H1 (cell line): ENCODE measurements around the gene TRAPPC5. TPM values are rescaled to one million over a fixed set of nuclear protein-coding genes. Genes with fewer than 3 reads are reported as not detected.

Experiments
- CTCF ChIA-PET: fragments of 300-600 bp; sonication (Branson Sonifier 250); formaldehyde crosslinking; loops from one replicate; lab custom pipeline; 2021; ENCODE audit not compliant: partially characterized antibody; lab: Charles Lee
- POLR2A ChIA-PET: fragments of 300-600 bp; sonication (Branson Sonifier 250); formaldehyde crosslinking; loops from one replicate; lab custom pipeline; 2021; ENCODE audit warnings: inconsistent platforms; ENCODE audit not compliant: partially characterized antibody; lab: Charles Lee
- DNase-seq, 2 experiments: peaks; one replicate each; pipeline versions ENCODE4 v3.0.0 to v3.0.0-alpha.2; 2010 to 2022; ENCODE audit warnings: low spot score in 2 of 2, low read depth in 1 of 2, mixed read lengths in 1 of 2
- FAIRE-seq: peaks from 2 replicates; lab custom pipeline; 2011; peaks lifted over from hg19 to GRCh38; lab: Jason Lieb, UNC
- H2AFZ ChIP-seq: 2 replicates; pipeline ENCODE4 v1.8.1; 2012; ENCODE audit warnings: low read length, inconsistent platforms
- H2AK5ac ChIP-seq: 2 replicates; pipeline ENCODE4 v1.6.1; 2013; ENCODE audit warnings: low read depth, low read length
- H2BK120ac ChIP-seq: replicated peaks from 2 replicates; pipeline ENCODE3; 2013; ENCODE audit warnings: low read depth, low read length, inconsistent platforms
- H2BK12ac ChIP-seq: 2 replicates; pipeline ENCODE4 v1.6.1; 2013; ENCODE audit warnings: low read depth, low read length
- H2BK15ac ChIP-seq: 2 replicates; pipeline ENCODE4 v1.6.1; 2013; ENCODE audit warnings: low read length
- H2BK20ac ChIP-seq: 2 replicates; pipeline ENCODE4 v1.6.1; 2013; ENCODE audit warnings: low read length
- H2BK5ac ChIP-seq: 2 replicates; pipeline ENCODE4 v1.6.1; 2013; ENCODE audit warnings: low read depth, low read length
- H3K14ac ChIP-seq: 2 replicates; pipeline ENCODE4 v1.6.1; 2013; ENCODE audit warnings: inconsistent platforms; ENCODE audit not compliant: insufficient read length
- H3K18ac ChIP-seq: 2 replicates; pipeline ENCODE4 v1.6.1; 2013; ENCODE audit warnings: low read length; ENCODE audit errors: extremely low read depth
- H3K23ac ChIP-seq: 2 replicates; pipeline ENCODE4 v1.6.1; 2013; ENCODE audit warnings: inconsistent platforms; ENCODE audit not compliant: insufficient read length
- H3K23me2 ChIP-seq: 2 replicates; pipeline ENCODE4 v1.6.1; 2013; ENCODE audit warnings: low read depth, low read length
- H3K27ac ChIP-seq: 2 replicates; pipeline ENCODE4 v1.6.1; 2011; ENCODE audit warnings: low read depth, low read length, inconsistent platforms
- H3K27me3 ChIP-seq, 4 experiments: replicated peaks in 1 of 4; 1 replicate in 1 of 4; 2 replicates in 3 of 4; pipeline versions ENCODE4 v1.6.1 to v1.8.1; 2011 to 2013; ENCODE audit warnings: low read length in 3 of 4, mild to moderate bottlenecking in 3 of 4, inconsistent platforms in 2 of 4, mixed read lengths in 2 of 4, moderate library complexity in 1 of 4; ENCODE audit not compliant: control insufficient read depth in 3 of 4, insufficient read depth in 3 of 4; ENCODE audit errors: extremely low read depth in 1 of 4
- H3K36me3 ChIP-seq, 4 experiments: 2 replicates each; pipeline versions ENCODE4 v1.6.1 to v1.8.1; 2011 to 2013; ENCODE audit warnings: mild to moderate bottlenecking in 4 of 4, low read length in 3 of 4, moderate library complexity in 2 of 4, control low read depth in 1 of 4, inconsistent platforms in 1 of 4; ENCODE audit not compliant: insufficient read depth in 4 of 4, control insufficient read depth in 2 of 4
- H3K4ac ChIP-seq: replicated peaks from 2 replicates; pipeline ENCODE3; 2013; ENCODE audit warnings: low read length, low read depth, mixed read lengths, inconsistent platforms; ENCODE audit not compliant: insufficient read length
- H3K4me1 ChIP-seq, 4 experiments: replicated peaks in 1 of 4; 1 replicate in 1 of 4; 2 replicates in 3 of 4; pipeline versions ENCODE4 v1.6.1 to v1.8.1; 2011 to 2013; ENCODE audit warnings: low read length in 3 of 4, inconsistent platforms in 2 of 4, mixed read lengths in 1 of 4; ENCODE audit not compliant: insufficient read depth in 4 of 4, control insufficient read depth in 3 of 4
- H3K4me2 ChIP-seq, 2 experiments: 2 replicates each; pipeline versions ENCODE4 v1.6.1 to v1.8.1; 2011 to 2013; ENCODE audit warnings: low read depth in 2 of 2, low read length in 2 of 2, control low read depth in 1 of 2, inconsistent platforms in 1 of 2, mild to moderate bottlenecking in 1 of 2; ENCODE audit not compliant: insufficient read depth in 1 of 2
- H3K4me3 ChIP-seq, 4 experiments: fragments of 200-600, 300-600 bp in 1 of 4; sonication (generic), shearing (Covaris generic), sonication (Bioruptor Twin) in 1 of 4; 2 replicates each; pipeline versions ENCODE4 v1.5.1 to v1.8.1; 2011 to 2016; ENCODE audit warnings: low read length in 4 of 4, low read depth in 3 of 4, control low read depth in 2 of 4, inconsistent platforms in 2 of 4, mild to moderate bottlenecking in 2 of 4, mixed read lengths in 1 of 4, moderate library complexity in 1 of 4; ENCODE audit not compliant: insufficient read depth in 2 of 4; ENCODE audit errors: extremely low read depth in 1 of 4
- H3K56ac ChIP-seq: replicated peaks from 2 replicates; pipeline ENCODE3; 2013; ENCODE audit warnings: low read depth, mild to moderate bottlenecking, mixed read lengths, low read length, inconsistent platforms; ENCODE audit not compliant: insufficient read length
- H3K79me1 ChIP-seq: 2 replicates; pipeline ENCODE4 v1.6.1; 2013; ENCODE audit warnings: low read depth, low read length, control low read depth
- H3K79me2 ChIP-seq, 2 experiments: 2 replicates each; pipeline versions ENCODE4 v1.6.1 to v1.8.1; 2012 to 2013; ENCODE audit warnings: low read length in 2 of 2, mild to moderate bottlenecking in 2 of 2, inconsistent platforms in 1 of 2; ENCODE audit not compliant: insufficient read depth in 2 of 2, control insufficient read depth in 1 of 2
- H3K9ac ChIP-seq, 4 experiments: replicated peaks in 1 of 4; 1 replicate in 1 of 4; 2 replicates in 3 of 4; pipeline versions ENCODE4 v1.6.1 to v1.8.1; 2011 to 2013; ENCODE audit warnings: low read depth in 3 of 4, low read length in 3 of 4, control low read depth in 2 of 4, mild to moderate bottlenecking in 2 of 4, moderate library complexity in 2 of 4, inconsistent platforms in 1 of 4; ENCODE audit errors: extremely low read depth in 1 of 4
- H3K9me3 ChIP-seq, 2 experiments: 2 replicates each; pipeline versions ENCODE4 v1.6.1 to v1.8.1; 2012 to 2013; ENCODE audit warnings: mild to moderate bottlenecking in 2 of 2, moderate library complexity in 2 of 2, control low read depth in 1 of 2, inconsistent platforms in 1 of 2, low read depth in 1 of 2, low read length in 1 of 2, mixed read lengths in 1 of 2; ENCODE audit not compliant: insufficient read depth in 2 of 2
- H4K20me1 ChIP-seq, 2 experiments: replicated peaks in 1 of 2; 2 replicates each; pipeline versions ENCODE3 to v1.8.1; 2011 to 2013; ENCODE audit warnings: inconsistent platforms in 2 of 2, low read length in 2 of 2, mild to moderate bottlenecking in 1 of 2; ENCODE audit not compliant: insufficient read depth in 2 of 2, control insufficient read depth in 1 of 2
- H4K5ac ChIP-seq: 2 replicates; pipeline ENCODE4 v1.6.1; 2013; ENCODE audit warnings: low read length, low read depth, mixed read lengths, inconsistent platforms; ENCODE audit not compliant: insufficient read length
- H4K8ac ChIP-seq: 2 replicates; pipeline ENCODE4 v1.8.0; 2013; ENCODE audit warnings: mild to moderate bottlenecking, moderate library complexity, low read length, inconsistent platforms; ENCODE audit not compliant: insufficient read depth; ENCODE audit errors: extremely low read depth
- H4K91ac ChIP-seq: replicated peaks from 2 replicates; pipeline ENCODE3; 2013; ENCODE audit warnings: low read length, mixed read lengths, inconsistent platforms; ENCODE audit not compliant: insufficient read length
- BRCA1 ChIP-seq: IDR thresholded peaks from 2 replicates; pipeline ENCODE4 v1.6.1; 2012; ENCODE audit warnings: low read depth, low read length, improper control_type of control experiment
- CBX5 ChIP-seq: fragments of 300-800, 300-1000 bp; sonication (generic); IDR thresholded peaks from 2 replicates; pipeline ENCODE4 v1.7.1; 2016; ENCODE audit warnings: antibody characterized with exemption, low read length, low read depth
- CHD2 ChIP-seq: IDR thresholded peaks from 2 replicates; pipeline ENCODE4 v1.6.1; 2012; ENCODE audit warnings: low read length, improper control_type of control experiment
- E2F6 ChIP-seq: IDR thresholded peaks from 2 replicates; pipeline ENCODE4 v1.6.1; 2012; ENCODE audit warnings: inconsistent platforms
- GABPA ChIP-seq: IDR thresholded peaks from 2 replicates; pipeline ENCODE4 v1.6.1; 2011; ENCODE audit warnings: mild to moderate bottlenecking, low read length, moderate library complexity, borderline replicate concordance; ENCODE audit not compliant: insufficient read depth
- POU5F1 ChIP-seq: IDR thresholded peaks from 2 replicates; pipeline ENCODE4 v1.6.1; 2011; ENCODE audit warnings: low read depth, mild to moderate bottlenecking, low read length, moderate library complexity
- RFX5 ChIP-seq: IDR thresholded peaks from 2 replicates; pipeline ENCODE4 v1.6.1; 2011; ENCODE audit warnings: low read depth, low read length, improper control_type of control experiment, borderline replicate concordance
- SP1 ChIP-seq: IDR thresholded peaks from 2 replicates; pipeline ENCODE4 v1.6.1; 2011; ENCODE audit warnings: low read depth, low read length
- TBP ChIP-seq: IDR thresholded peaks from 2 replicates; pipeline ENCODE4 v1.6.1; 2011; ENCODE audit warnings: low read depth, low read length, improper control_type of control experiment
- YY1 ChIP-seq: IDR thresholded peaks from 2 replicates; pipeline ENCODE4 v1.6.1; 2011; ENCODE audit warnings: low read depth, mild to moderate bottlenecking, low read length
- WGBS, 2 experiments: shearing (Covaris generic) in 1 of 2; methylation state at CpG; one replicate each; pipeline versions ENCODE4 v1.1.6 to v1.1.7; 2013 to 2015; ENCODE audit warnings: low lambda C conversion rate in 2 of 2, mixed read lengths in 2 of 2, inconsistent platforms in 1 of 2, low coverage in 1 of 2, missing lambda C conversion rate in 1 of 2; ENCODE audit not compliant: insufficient replicate concordance in 2 of 2, insufficient coverage in 1 of 2, insufficient read length in 1 of 2; ENCODE audit errors: extremely low coverage in 1 of 2, missing lambda C conversion rate in 1 of 2; 5-methylcytosine and 5-hydroxymethylcytosine counted together
- polyA plus RNA-seq, 7 experiments: library from polyadenylated mRNA; depleted of rRNA in 3 of 7; stranded (reverse) in 5 of 7; unstranded in 2 of 7; fragments of >200 nt in 5 of 7; fragments of 200-250 nt in 2 of 7; gene quantifications; 1 replicate in 5 of 7; 2 replicates in 1 of 7; 4 replicates in 1 of 7; pipeline versions ENCODE4 v1.2.1 to v1.2.3, GENCODE V29; 2011 to 2013; ENCODE audit warnings: missing spikeins in 2 of 7, mixed read lengths in 2 of 7
- total RNA-seq: library from RNA; stranded (reverse); fragmentation: NEBNext Ultra II Directional; extraction: Animal tissue kit (Norgen Biotek cat#: 25700); gene quantifications from 2 replicates; pipeline ENCODE4 v1.2.1, GENCODE V29; 2021

TRAPPC5 gene
- total and polyA plus RNA-seq, 2 of the 8 experiments (the other 6 are each of a cell fraction or from before 2014, with no cell fraction given) = 109 to 120 TPM

- 0 out of 2 replicates have a peak overlapping the region, but pooled peaks have one; percentile 35 for H2BK12ac ChIP-seq
- POLR2A ChIA-PET = interaction anchor here (0.6 to 2.1 kb wide), 9 partner anchors 12 to 196 kb away, joined by 3 to 11 read pairs (median 4); no protein-coding TSS in a partner anchor
- H3K4me2 ChIP-seq = peak overlapping the region; percentile 57 to 80
- H3K4ac ChIP-seq = peak overlapping the region; percentile 32
- H3K36me3 ChIP-seq = peaks cover 0 to 12% (median 6%) of the 10 kb centered on the region in 4 experiments; a peak in 4 of 8 replicates
- H3K4me3 ChIP-seq = peak overlapping the region; percentile 53 to 98 (median 80)
- FAIRE-seq (no peak), DNase-seq (peak; percentile 62 to 82)
- H3K18ac ChIP-seq = peak overlapping the region; percentile 78
- H4K91ac ChIP-seq = peak overlapping the region; percentile 44
- peaks cover 0 to 6% (median 1%) of the 10 kb centered on the region in 4 experiments; a peak in 2 of 7 replicates for H3K27me3 ChIP-seq
- peak overlapping the region; percentile 79 for H4K5ac ChIP-seq
- CTCF ChIA-PET = interaction anchor here (0.7 to 2.5 kb wide), 40 partner anchors 11 to 327 kb away, joined by 3 to 36 read pairs (median 5); partner anchors contain the start of genes CD209, RETN and ZNF358
- no peak overlapping the region; the same call in none of the 2 replicates for H4K8ac ChIP-seq
- peak overlapping the region; percentile 60 for H3K27ac ChIP-seq
- H3K23me2 ChIP-seq = peaks cover 8% of the 10 kb centered on the region; the same call in 1 of the 2 replicates
- H3K56ac ChIP-seq = peak overlapping the region; percentile 90
- H2AFZ ChIP-seq = no peak overlapping the region
- no peak overlapping the region for H2BK120ac ChIP-seq
- peaks cover 4% of the 10 kb centered on the region for H3K79me1 ChIP-seq
- no peaks in the 10 kb centered on the region for H3K9me3 ChIP-seq
- H2BK20ac ChIP-seq = no peak overlapping the region
- H2BK15ac ChIP-seq = peak overlapping the region; percentile 29; the same call in 1 of the 2 replicates
- peaks cover 0 to 6% (median 4%) of the 10 kb centered on the region in 4 experiments; a peak in 5 of 7 replicates for H3K4me1 ChIP-seq
- H2BK5ac ChIP-seq = peak overlapping the region; percentile 2
- peaks cover 0 to 6% of the 10 kb centered on the region in 2 experiments; a peak in 1 of 4 replicates for H3K79me2 ChIP-seq
- H3K9ac ChIP-seq = peak overlapping the region in 2 of 4 experiments; percentile 48 to 60; a peak in 4 of 7 replicates
- H3K14ac ChIP-seq = no peak overlapping the region
- peaks cover 0 to 8% of the 10 kb centered on the region in 2 experiments for H4K20me1 ChIP-seq
- no peak overlapping the region for H2AK5ac ChIP-seq
- WGBS, 2 experiments = 23% methylated on average over 33 of the region's 43 CpGs; no CpG with 5 or more reads in 1 of the 2 experiments
- no peak overlapping the region for H3K23ac ChIP-seq
- TF ChIP-seq E2F6 = peak; percentile 47; the same call in 1 of the 2 replicates
- TF ChIP-seq CBX5 = no peak
- TF ChIP-seq GABPA = no peak; the same call in 1 of the 2 replicates
- TF ChIP-seq CHD2 = 0 out of 2 replicates have a peak, but pooled peaks have one; percentile 7
- TF ChIP-seq TBP = no peak
- no peak for TF ChIP-seq POU5F1
- no peak for TF ChIP-seq RFX5
- TF ChIP-seq SP1 = 0 out of 2 replicates have a peak, but pooled peaks have one; percentile 40
- TF ChIP-seq YY1 = 0 out of 2 replicates have a peak, but pooled peaks have one; percentile 16
- TF ChIP-seq BRCA1 = no peak
Observed at GRCh38 chr19:7681340-7682174, 924 bp downstream of the TRAPPC5 start.
